GM19193 (cell line): ENCODE measurements around the gene PFDN5.

Source experiments
- POLR2A ChIP-seq: IDR thresholded peaks from 4 replicates; pipeline ENCODE4 v1.6.1; 2011; ENCODE audit not compliant: insufficient read depth, insufficient read length; ENCODE audit errors: extremely low read depth

The PFDN5 gene

DNA sequence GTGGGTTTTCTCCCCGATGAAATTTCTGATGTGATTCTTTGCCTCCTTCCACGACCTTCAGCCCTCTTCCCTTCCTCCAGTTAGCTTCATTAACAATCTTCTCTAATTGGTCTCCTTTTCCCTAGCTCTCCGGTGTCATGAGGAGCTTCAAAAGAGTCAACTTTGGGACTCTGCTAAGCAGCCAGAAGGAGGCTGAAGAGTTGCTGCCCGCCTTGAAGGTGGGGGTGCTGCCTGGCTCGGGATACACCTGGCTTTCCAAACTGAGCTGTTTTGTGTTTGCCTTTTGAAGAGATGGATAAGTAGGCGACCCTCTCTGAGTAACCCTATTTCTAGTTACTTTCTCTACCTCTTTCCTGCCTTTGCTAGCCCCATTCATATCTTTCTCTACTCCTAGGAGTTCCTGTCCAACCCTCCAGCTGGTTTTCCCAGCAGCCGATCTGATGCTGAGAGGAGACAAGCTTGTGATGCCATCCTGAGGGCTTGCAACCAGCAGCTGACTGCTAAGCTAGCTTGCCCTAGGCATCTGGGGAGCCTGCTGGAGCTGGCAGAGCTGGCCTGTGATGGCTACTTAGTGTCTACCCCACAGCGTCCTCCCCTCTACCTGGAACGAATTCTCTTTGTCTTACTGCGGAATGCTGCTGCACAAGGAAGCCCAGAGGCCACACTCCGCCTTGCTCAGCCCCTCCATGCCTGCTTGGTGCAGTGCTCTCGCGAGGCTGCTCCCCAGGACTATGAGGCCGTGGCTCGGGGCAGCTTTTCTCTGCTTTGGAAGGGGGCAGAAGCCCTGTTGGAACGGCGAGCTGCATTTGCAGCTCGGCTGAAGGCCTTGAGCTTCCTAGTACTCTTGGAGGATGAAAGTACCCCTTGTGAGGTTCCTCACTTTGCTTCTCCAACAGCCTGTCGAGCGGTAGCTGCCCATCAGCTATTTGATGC, 26.4 kb upstream of the PFDN5 start:
- TF ChIP-seq POLR2A = no peak

DNA sequence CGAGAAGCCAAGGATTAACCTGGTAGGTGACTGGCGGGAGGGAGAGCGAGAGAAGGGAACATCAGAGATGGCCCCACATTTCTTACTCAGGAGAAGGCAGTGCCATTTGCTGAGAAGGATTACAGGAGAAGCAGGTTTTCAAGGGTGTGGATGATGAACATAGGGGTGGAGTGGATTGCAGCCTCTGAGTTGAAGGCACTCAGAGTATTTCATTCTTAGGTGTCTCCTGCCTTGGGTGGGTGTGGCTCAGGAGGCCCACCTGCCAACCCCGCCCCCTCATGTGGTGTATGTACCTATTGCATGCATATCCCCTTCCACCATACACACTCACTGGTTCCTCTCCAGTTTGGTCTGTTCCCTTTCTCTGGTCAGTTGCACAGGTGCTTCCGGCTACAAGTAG, 20.9 kb upstream of the PFDN5 start:
- no peak for TF ChIP-seq POLR2A

- no peak for TF ChIP-seq POLR2A
These were observed 18.8 kb upstream of the PFDN5 start for GRCh38 chr12:53276511-53276910.

GRCh38 chr12:53277981-53278380, 17.4 kb upstream of the PFDN5 start:
- no peak for TF ChIP-seq POLR2A

- TF ChIP-seq POLR2A = no peak
These were observed 16.0 kb upstream of the PFDN5 start for GRCh38 chr12:53279283-53279869.

DNA sequence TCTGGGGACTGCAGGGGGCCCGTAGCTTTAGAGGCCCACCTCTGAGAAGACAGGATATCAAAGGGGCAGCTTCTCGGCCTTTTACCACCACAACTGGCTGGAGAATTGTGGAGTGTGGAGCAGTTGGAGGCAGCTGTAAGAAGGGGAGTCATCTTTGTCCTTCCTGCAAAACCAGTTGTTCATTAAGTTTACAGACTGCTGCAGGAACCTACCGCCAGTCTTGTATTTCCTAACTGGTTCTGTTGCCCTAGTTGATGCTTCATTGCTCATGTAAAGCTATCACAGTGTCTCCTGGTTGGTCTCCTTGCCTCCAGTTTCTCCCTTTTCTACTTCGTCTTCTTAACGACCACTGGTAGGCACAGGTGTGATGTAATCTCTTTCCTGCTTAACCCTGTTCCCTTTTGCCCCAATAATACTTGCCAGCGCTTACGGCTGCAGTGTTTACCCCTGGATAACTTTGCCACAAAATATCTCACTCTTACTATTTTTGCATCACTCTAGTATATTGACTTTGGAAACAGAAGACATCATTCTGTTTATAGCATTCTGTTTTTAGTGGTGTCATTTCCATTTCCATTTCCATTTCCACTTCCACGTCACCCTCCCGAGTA, 15.3 kb upstream of the PFDN5 start:
- TF ChIP-seq POLR2A = no peak

- no peak for TF ChIP-seq POLR2A
These were observed 8.9 kb upstream of the PFDN5 start for GRCh38 chr12:53286448-53286847.

- TF ChIP-seq POLR2A = no peak
These were observed 7.6 kb upstream of the PFDN5 start for GRCh38 chr12:53287741-53288216.

DNA sequence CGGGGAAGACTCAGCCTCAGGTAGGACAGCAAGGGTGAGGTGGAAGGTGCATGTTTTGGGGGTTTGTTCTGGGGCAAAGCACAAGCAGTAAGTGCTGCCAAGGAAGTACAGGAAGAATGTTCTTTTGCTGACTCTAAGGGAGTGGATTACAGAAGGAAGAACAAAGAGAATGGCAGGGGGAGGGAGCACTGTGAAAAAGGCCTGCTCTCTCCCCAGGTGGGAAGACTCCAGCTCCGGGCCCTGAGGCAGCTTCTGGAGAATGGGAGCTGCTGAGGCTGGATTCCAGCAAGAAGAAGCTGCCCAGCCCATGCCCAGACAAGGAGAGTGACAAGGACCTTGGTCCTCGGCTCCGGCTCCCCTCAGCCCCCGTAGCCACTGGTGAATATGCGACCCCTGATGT, 7.0 kb upstream of the PFDN5 start:
- no peak for TF ChIP-seq POLR2A

- no peak for TF ChIP-seq POLR2A
These were observed 5.5 kb upstream of the PFDN5 start for GRCh38 chr12:53289891-53290290.

DNA sequence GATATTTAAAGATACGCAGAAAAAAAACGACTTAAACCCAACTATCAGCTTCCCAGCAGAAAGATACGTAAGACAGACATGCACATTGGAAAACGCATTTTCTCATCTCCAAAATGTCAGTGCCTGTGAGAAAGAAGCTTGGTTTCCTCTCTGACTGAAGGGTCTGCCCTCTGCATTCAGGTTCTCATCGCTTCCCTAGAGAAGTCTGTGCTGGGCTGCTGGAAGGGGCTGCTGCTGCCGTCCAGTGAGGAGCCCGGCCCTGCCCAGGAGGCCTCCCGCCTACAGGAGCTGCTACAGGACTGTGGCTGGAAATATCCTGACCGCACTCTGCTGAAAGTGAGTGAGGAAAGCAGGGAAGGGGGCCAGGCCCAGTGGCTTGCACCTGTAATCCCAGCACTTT, 4.7 kb upstream of the PFDN5 start:
- TF ChIP-seq POLR2A = no peak

GRCh38 chr12:53292426-53292825, 2.9 kb upstream of the PFDN5 start:
- TF ChIP-seq POLR2A = no peak

GRCh38 chr12:53295891-53296219, 513 bp downstream of the PFDN5 start:
- TF ChIP-seq POLR2A = no peak

GRCh38 chr12:53298164-53298563, 2.8 kb downstream of the PFDN5 start:
- no peak for TF ChIP-seq POLR2A

- TF ChIP-seq POLR2A = no peak
These were observed 3.7 kb downstream of the PFDN5 start for GRCh38 chr12:53299101-53299453.

GRCh38 chr12:53299454-53300180, 4.3 kb downstream of the PFDN5 start, which contains the start of gene MYG1:
Gene MYG1, plus strand, starts transcription at chr12:53299695. Its CDS starts 43 bp downstream, at chr12:53299738.
- peak; percentile 87 for TF ChIP-seq POLR2A

- TF ChIP-seq POLR2A = no peak
These were observed 4.8 kb downstream of the PFDN5 start for GRCh38 chr12:53300187-53300586.
